ENCODE data around the gene MST1R.

Gene MST1R

DNA sequence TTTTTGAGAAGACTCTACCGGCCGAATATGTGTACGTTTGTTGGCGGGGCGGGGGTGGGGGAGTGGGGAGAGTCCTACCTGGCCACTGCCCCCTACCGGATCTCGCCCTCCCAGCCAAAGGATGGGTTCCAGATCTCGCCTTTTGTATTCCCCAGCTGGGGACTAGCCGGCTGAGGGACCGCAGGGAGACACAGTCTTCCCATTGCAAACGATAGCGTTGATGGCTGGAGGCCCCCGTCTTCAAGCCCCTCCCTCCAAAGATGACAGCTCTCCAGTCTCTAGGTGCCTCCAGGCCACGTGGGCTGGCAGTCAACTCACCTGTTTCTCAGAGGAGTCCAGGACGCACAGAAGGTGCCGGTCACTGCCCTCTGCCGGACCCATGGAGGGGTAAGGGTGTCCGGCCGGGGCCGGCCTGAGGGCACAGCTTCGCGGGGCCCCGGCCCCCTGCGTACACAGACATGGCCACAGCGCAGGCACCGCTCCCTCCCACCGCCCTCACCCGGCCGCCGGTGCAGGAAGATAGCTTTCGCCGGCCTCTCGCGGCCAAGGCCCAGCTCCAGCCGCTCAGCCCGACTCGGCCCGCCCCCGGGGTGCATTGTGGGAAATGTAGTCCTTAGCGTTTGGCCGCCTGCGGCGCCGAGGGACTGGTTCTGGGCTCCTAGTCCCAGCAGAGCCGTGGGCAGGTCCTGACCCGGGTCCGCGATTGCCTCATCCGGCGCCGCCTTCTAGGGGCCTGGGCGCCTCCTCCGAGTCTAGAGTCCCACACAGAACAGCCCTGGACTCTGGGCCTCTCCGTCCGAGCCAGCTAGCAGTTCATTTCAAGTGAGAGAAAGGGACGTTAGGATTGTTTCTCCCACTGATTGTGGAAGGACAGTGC is 25.9 kb upstream of the MST1R start, which contains the start of gene MON1A (continued):
- TF ChIP-seq, protein P1, sequence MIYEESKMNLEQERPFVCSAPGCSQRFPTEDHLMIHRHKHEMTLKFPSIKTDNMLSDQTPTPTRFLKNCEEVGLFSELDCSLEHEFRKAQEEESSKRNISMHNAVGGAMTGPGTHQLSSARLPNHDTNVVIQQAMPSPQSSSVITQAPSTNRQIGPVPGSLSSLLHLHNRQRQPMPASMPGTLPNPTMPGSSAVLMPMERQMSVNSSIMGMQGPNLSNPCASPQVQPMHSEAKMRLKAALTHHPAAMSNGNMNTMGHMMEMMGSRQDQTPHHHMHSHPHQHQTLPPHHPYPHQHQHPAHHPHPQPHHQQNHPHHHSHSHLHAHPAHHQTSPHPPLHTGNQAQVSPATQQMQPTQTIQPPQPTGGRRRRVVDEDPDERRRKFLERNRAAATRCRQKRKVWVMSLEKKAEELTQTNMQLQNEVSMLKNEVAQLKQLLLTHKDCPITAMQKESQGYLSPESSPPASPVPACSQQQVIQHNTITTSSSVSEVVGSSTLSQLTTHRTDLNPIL (CRISPR knock-in tag; IDR thresholded peaks at IDR 0.05; ENCODE audit: low read depth): no peak
- TF ChIP-seq ARNTL (CRISPR knock-in tag; IDR thresholded peaks at IDR 0.05; ENCODE audit: borderline replicate concordance, low read depth): no peak
- TF ChIP-seq, protein P2, sequence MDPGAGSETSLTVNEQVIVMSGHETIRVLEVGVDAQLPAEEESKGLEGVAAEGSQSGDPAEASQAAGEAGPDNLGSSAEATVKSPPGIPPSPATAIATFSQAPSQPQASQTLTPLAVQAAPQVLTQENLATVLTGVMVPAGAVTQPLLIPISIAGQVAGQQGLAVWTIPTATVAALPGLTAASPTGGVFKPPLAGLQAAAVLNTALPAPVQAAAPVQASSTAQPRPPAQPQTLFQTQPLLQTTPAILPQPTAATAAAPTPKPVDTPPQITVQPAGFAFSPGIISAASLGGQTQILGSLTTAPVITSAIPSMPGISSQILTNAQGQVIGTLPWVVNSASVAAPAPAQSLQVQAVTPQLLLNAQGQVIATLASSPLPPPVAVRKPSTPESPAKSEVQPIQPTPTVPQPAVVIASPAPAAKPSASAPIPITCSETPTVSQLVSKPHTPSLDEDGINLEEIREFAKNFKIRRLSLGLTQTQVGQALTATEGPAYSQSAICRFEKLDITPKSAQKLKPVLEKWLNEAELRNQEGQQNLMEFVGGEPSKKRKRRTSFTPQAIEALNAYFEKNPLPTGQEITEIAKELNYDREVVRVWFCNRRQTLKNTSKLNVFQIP (CRISPR knock-in tag; IDR thresholded peaks at IDR 0.05; ENCODE audit: borderline replicate concordance, low read depth): no peak
- no peak for TF ChIP-seq ZC3H10 (CRISPR knock-in tag; IDR thresholded peaks at IDR 0.05)
- no peak for TF ChIP-seq ZNF70 (CRISPR knock-in tag; IDR thresholded peaks at IDR 0.05)
- TF ChIP-seq CSDC2 (CRISPR knock-in tag; IDR thresholded peaks at IDR 0.05): no peak
- TF ChIP-seq ISL1 (CRISPR knock-in tag; IDR thresholded peaks at IDR 0.05): no peak
- TF ChIP-seq TCF4 (CRISPR knock-in tag; IDR thresholded peaks at IDR 0.05; ENCODE audit: borderline replicate concordance): no peak
- no peak for TF ChIP-seq ZNF565 (CRISPR knock-in tag; conservative IDR thresholded peaks at IDR 0.05; ENCODE audit: low read depth)

DNA sequence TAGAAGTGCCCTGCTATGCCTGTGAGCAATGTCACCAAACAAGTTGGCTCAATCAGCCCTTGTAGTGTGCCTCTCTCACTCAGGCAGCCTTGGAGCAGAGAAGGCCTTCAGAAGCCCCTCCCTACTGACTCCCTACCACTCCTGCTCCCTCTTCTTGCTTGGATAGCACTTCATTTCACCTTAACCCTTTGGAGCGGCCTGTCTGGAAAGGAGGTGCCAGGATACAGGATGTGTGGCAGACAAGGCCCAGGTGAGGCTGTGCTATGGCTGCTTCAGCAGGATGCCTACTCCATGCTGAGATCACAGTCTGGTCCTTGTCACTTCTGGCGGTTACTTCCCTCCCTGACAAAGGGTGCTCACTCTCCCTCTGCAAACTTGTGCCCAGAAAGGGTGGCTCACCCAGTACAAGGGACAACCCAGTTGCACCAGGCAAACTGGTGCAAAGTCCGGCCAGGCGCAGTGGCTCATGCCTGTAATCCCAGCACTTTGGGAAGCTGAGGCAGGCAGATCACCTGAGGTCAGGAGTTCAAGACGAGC is 24.9 kb upstream of the MST1R start:
- TF ChIP-seq ZFP3 (CRISPR knock-in tag; IDR thresholded peaks at IDR 0.05) (no peak), CSDC2 (CRISPR knock-in tag; IDR thresholded peaks at IDR 0.05) (no peak), TOX (CRISPR knock-in tag; IDR thresholded peaks at IDR 0.05; ENCODE audit: borderline replicate concordance) (no peak), SNAI2 (CRISPR knock-in tag; IDR thresholded peaks at IDR 0.05) (no peak), PPARA (CRISPR knock-in tag; IDR thresholded peaks at IDR 0.05; ENCODE audit: borderline replicate concordance) (no peak), BACH2 (CRISPR knock-in tag; IDR thresholded peaks at IDR 0.05; ENCODE audit: borderline replicate concordance) (no peak), OSR1 (CRISPR knock-in tag; IDR thresholded peaks at IDR 0.05) (no peak), ZFP30 (CRISPR knock-in tag; IDR thresholded peaks at IDR 0.05) (no peak), RARB (CRISPR knock-in tag; IDR thresholded peaks at IDR 0.05) (no peak), ZC3H10 (CRISPR knock-in tag; IDR thresholded peaks at IDR 0.05) (no peak), ARNTL (CRISPR knock-in tag; IDR thresholded peaks at IDR 0.05; ENCODE audit: borderline replicate concordance, low read depth) (no peak), ZNF8 (CRISPR knock-in tag; IDR thresholded peaks at IDR 0.05) (no peak)
- TF ChIP-seq, protein P3, sequence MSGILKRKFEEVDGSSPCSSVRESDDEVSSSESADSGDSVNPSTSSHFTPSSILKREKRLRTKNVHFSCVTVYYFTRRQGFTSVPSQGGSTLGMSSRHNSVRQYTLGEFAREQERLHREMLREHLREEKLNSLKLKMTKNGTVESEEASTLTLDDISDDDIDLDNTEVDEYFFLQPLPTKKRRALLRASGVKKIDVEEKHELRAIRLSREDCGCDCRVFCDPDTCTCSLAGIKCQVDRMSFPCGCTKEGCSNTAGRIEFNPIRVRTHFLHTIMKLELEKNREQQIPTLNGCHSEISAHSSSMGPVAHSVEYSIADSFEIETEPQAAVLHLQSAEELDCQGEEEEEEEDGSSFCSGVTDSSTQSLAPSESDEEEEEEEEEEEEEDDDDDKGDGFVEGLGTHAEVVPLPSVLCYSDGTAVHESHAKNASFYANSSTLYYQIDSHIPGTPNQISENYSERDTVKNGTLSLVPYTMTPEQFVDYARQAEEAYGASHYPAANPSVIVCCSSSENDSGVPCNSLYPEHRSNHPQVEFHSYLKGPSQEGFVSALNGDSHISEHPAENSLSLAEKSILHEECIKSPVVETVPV (CRISPR knock-in tag; IDR thresholded peaks at IDR 0.05): no peak
- TF ChIP-seq, protein P2 (CRISPR knock-in tag; IDR thresholded peaks at IDR 0.05; ENCODE audit: borderline replicate concordance, low read depth): no peak
- no peak for ATAC-seq

DNA sequence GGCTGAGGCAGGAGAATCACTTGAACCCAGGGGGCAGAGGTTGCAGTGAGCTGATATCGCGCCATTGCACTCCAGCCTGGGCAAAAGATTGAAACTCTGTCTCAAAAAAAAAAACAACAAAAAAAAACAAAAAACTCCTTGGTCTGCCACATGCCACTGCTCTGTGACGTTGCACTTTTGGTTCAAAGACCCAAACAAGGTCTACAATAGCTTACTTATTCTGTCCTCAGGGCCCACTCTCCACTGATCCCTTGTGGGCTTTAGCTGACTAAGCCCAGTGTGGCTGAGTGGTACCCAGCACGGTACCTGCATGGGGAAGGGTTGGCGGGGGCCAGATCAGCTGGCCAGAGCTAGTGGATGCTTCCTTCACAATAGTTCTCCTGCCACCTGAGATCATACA is 24.1 kb upstream of the MST1R start:
- TF ChIP-seq BACH2 (CRISPR knock-in tag; IDR thresholded peaks at IDR 0.05; ENCODE audit: borderline replicate concordance): no peak
- no peak for TF ChIP-seq ZNF70 (CRISPR knock-in tag; IDR thresholded peaks at IDR 0.05)
- TF ChIP-seq RARB (CRISPR knock-in tag; IDR thresholded peaks at IDR 0.05): no peak
- no peak for TF ChIP-seq ISL1 (CRISPR knock-in tag; IDR thresholded peaks at IDR 0.05)
- TF ChIP-seq ZNF565 (CRISPR knock-in tag; conservative IDR thresholded peaks at IDR 0.05; ENCODE audit: low read depth): no peak
- no peak for TF ChIP-seq CSDC2 (CRISPR knock-in tag; IDR thresholded peaks at IDR 0.05)
- ATAC-seq: no peak

DNA sequence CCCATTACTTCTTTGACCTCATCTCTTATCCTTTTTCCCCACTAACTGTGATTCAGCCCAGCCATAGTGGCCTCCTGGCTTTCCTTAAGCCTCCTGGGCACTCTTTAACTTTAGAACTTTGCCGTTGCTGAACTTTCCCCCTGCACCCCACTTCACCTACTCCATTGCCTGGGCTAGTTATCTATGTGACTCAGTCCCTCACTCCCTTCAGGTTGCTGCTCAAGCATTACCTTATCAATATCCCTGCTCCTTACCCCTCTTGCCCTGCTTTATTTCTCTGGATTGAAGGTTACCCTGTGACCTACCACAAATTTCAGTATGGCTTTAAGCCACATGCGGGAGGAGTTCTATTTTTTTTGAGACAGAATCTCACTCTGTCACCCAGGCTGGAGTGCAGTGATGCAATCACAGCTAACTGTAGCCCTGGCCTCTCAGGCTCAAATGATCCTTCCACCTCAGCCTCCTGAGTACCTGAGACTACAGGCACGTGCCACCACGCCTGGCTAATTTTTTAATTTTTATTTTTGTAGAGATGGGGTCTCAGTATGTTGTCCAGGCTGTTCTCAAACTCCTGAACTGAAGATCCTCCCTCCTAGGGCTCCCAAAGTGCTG is 22.6 kb upstream of the MST1R start:
- TF ChIP-seq ZNF8 (CRISPR knock-in tag; IDR thresholded peaks at IDR 0.05): no peak
- TF ChIP-seq, protein P4, sequence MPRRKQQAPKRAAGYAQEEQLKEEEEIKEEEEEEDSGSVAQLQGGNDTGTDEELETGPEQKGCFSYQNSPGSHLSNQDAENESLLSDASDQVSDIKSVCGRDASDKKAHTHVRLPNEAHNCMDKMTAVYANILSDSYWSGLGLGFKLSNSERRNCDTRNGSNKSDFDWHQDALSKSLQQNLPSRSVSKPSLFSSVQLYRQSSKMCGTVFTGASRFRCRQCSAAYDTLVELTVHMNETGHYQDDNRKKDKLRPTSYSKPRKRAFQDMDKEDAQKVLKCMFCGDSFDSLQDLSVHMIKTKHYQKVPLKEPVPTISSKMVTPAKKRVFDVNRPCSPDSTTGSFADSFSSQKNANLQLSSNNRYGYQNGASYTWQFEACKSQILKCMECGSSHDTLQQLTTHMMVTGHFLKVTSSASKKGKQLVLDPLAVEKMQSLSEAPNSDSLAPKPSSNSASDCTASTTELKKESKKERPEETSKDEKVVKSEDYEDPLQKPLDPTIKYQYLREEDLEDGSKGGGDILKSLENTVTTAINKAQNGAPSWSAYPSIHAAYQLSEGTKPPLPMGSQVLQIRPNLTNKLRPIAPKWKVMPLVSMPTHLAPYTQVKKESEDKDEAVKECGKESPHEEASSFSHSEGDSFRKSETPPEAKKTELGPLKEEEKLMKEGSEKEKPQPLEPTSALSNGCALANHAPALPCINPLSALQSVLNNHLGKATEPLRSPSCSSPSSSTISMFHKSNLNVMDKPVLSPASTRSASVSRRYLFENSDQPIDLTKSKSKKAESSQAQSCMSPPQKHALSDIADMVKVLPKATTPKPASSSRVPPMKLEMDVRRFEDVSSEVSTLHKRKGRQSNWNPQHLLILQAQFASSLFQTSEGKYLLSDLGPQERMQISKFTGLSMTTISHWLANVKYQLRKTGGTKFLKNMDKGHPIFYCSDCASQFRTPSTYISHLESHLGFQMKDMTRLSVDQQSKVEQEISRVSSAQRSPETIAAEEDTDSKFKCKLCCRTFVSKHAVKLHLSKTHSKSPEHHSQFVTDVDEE (CRISPR knock-in tag; IDR thresholded peaks at IDR 0.05): no peak
- no peak for TF ChIP-seq GLIS3 (CRISPR knock-in tag; IDR thresholded peaks at IDR 0.05)
- TF ChIP-seq PPARA (CRISPR knock-in tag; IDR thresholded peaks at IDR 0.05; ENCODE audit: borderline replicate concordance): no peak
- ATAC-seq: no peak
